Right lobe of liver (tissue), 4 donors: ENCODE results near the gene GPS1.

Source experiments
- CTCF ChIP-seq, 4 donors: fragments of 200-600 bp in 3 of 4; fragments of 450-650 bp in 1 of 4; IDR thresholded peaks; one replicate each; pipeline versions ENCODE4 v1.5.1 to v1.8.0; 2016 to 2022; ENCODE audit warnings: antibody characterized with exemption in 4 of 4, mild to moderate bottlenecking in 2 of 4
- POLR2A ChIP-seq: fragments of 450-650 bp; IDR thresholded peaks from one replicate; pipeline ENCODE4 v1.6.1; 2017; ENCODE audit warnings: antibody characterized with exemption, mild to moderate bottlenecking
- donor health status: DM: no; HTN: no; CAD: no.
- donor health status: DM: no; HTN: no; CAD: no.
- donor health status: DM: no; HTN: yes; CAD: no.

GRCh38 chr17:82021900-82022309 lies 29.8 kb upstream of the GPS1 start:
- TF ChIP-seq CTCF (IDR thresholded peaks at IDR 0.05) (no peak), POLR2A (no peak)
